SU-DHL-6 (cell line): Measurements from ENCODE around the gene CAMK1D.

ENCODE experiments used
- CTCF ChIP-seq: fragments of 200-600 bp; sonication (generic); IDR thresholded peaks from one replicate; pipeline ENCODE4 v1.5.1; 2017; ENCODE audit warnings: antibody characterized with exemption, mild to moderate bottlenecking, low read length, moderate library complexity; ENCODE audit not compliant: insufficient read depth, poor library complexity, severe bottlenecking
- EZH2phosphoT487 ChIP-seq: fragments of 200-600 bp; sonication (generic), shearing (Covaris generic); conservative IDR thresholded peaks from 2 replicates; pipeline ENCODE4 v1.6.1; 2018; ENCODE audit warnings: mild to moderate bottlenecking, antibody characterized with exemption, low read length, moderate library complexity, mixed read lengths

GRCh38 chr10:12768156-12769100 is 419.1 kb downstream of the CAMK1D start:
- no peak for TF ChIP-seq CTCF
- no peak for TF ChIP-seq EZH2phosphoT487
